K562 (cell line): ENCODE data around the gene ZKSCAN3. TPM values are rescaled to one million over a fixed set of nuclear protein-coding genes. Genes with fewer than 3 reads are reported as not detected.
A peak's percentile ranks its signal among the peaks of the same experiment; 100 is the strongest.

ENCODE experiments used
- CREB3 ChIP-seq: fragments of 450-650 bp; conservative IDR thresholded peaks from 2 replicates; pipeline ENCODE4 v1.6.1; 2016; ENCODE audit warnings: missing genetic modification characterization, low read depth, mild to moderate bottlenecking, missing compliant biosample characterization, moderate library complexity
- CXXC5 ChIP-seq: fragments of 250-450 bp; sonication (Bioruptor Pico); IDR thresholded peaks from 2 replicates; pipeline ENCODE4 v1.8.0; 2022; ENCODE audit warnings: inconsistent platforms, mild to moderate bottlenecking, moderate library complexity
- DLX4 ChIP-seq: fragments of 250-450 bp; sonication (Bioruptor Pico); IDR thresholded peaks from 2 replicates; pipeline ENCODE4 v1.6.1; 2021; ENCODE audit warnings: mild to moderate bottlenecking
- EGR1 ChIP-seq: fragments of 450-650 bp; conservative IDR thresholded peaks from 2 replicates; pipeline ENCODE4 v1.6.1; 2017; ENCODE audit warnings: mild to moderate bottlenecking
- FOXA1 ChIP-seq: fragments of 450-650 bp; IDR thresholded peaks from 2 replicates; pipeline ENCODE4 v1.6.1; 2016; ENCODE audit warnings: mild to moderate bottlenecking, borderline replicate concordance
- FOXP4 ChIP-seq: sonication (generic); formaldehyde crosslinking; IDR thresholded peaks from 2 replicates; pipeline ENCODE4 v1.8.0; 2022; ENCODE audit warnings: mild to moderate bottlenecking, missing genetic modification reagents, borderline replicate concordance
- HIVEP1 ChIP-seq: fragments of 250-450 bp; sonication (Bioruptor Pico); IDR thresholded peaks from 2 replicates; pipeline ENCODE4 v1.4.0; 2020; ENCODE audit warnings: mild to moderate bottlenecking
- HOXB6 ChIP-seq: fragments of 250-450 bp; sonication (Bioruptor Pico); IDR thresholded peaks from 2 replicates; pipeline ENCODE4 v1.5.1; 2022; ENCODE audit warnings: mild to moderate bottlenecking, borderline replicate concordance
- HSF4 ChIP-seq: fragments of 250-450 bp; sonication (Bioruptor Pico); IDR thresholded peaks from 2 replicates; pipeline ENCODE4 v2.1.2; 2022; ENCODE audit warnings: mild to moderate bottlenecking, moderate library complexity, borderline replicate concordance
- MAZ ChIP-seq, 2 experiments: fragments of 450-650 bp in 1 of 2; sonication (generic) in 1 of 2; formaldehyde crosslinking; IDR thresholded peaks in 1 of 2; conservative IDR thresholded peaks in 1 of 2; 2 replicates each; pipeline versions ENCODE4 v1.4.0 to v1.5.0; 2020; ENCODE audit warnings: mild to moderate bottlenecking in 1 of 2, missing genetic modification reagents in 1 of 2
- THRA ChIP-seq: fragments of 450-650 bp; IDR thresholded peaks from 2 replicates; pipeline ENCODE4 v1.6.1; 2017; ENCODE audit warnings: mild to moderate bottlenecking, moderate library complexity
- USF1 ChIP-seq: sonication (generic); formaldehyde crosslinking; IDR thresholded peaks from 2 replicates; pipeline ENCODE4 v1.9.0; 2022; ENCODE audit warnings: mild to moderate bottlenecking, missing genetic modification reagents
- ZHX1 ChIP-seq: fragments of 150-350 bp; conservative IDR thresholded peaks from 2 replicates; pipeline ENCODE4 v1.6.1; 2014; ENCODE audit warnings: low read length
- ZMIZ1 ChIP-seq, 2 experiments: fragments of 150-350 bp in 1 of 2; IDR thresholded peaks; 2 replicates each; pipeline ENCODE4 v1.6.1; 2012 to 2016; ENCODE audit warnings: low read depth in 2 of 2, low read length in 2 of 2, mild to moderate bottlenecking in 1 of 2, moderate library complexity in 1 of 2
- polyA plus RNA-seq, 8 experiments: library from polyadenylated mRNA; depleted of rRNA in 4 of 8; stranded (reverse) in 5 of 8; unstranded in 3 of 8; fragments of >200 nt; fragmentation: Nextera tagmentation in 2 of 8; fragmentation: Illumina TruSeq in 1 of 8; extraction: Ambion mirVana in 2 of 8; extraction: Trizol in 1 of 8; gene quantifications; 2 replicates each; pipeline versions ENCODE4 v1.2.1 to v1.2.3, GENCODE V29; 2011 to 2014; ENCODE audit warnings: inconsistent platforms in 1 of 8, missing spikeins in 1 of 8
- total RNA-seq, 7 experiments: library from RNA; depleted of rRNA in 6 of 7; stranded (reverse); fragments of >200 nt in 6 of 7; fragmentation: Illumina TruSeq in 2 of 7; extraction: Trizol in 2 of 7; gene quantifications; 2 replicates each; pipeline versions ENCODE4 v1.2.1 to v1.2.3, GENCODE V29; 2011 to 2021; ENCODE audit warnings: low replicate concordance in 1 of 7

Gene ZKSCAN3
- total and polyA plus RNA-seq, 9 of the 15 experiments (the other 6 are each of a cell fraction or from before 2014, with no cell fraction given): 3.0 to 12.4 (median 10.2) TPM

GRCh38 chr6:28335040-28335563 is 14.6 kb upstream of the ZKSCAN3 start (continued):
- no peak for TF ChIP-seq HOXB6 (CRISPR knock-in tag)
- no peak for TF ChIP-seq THRA
- no peak for TF ChIP-seq HIVEP1 (CRISPR knock-in tag)
- TF ChIP-seq DLX4 (CRISPR knock-in tag): no peak
- TF ChIP-seq USF1 (CRISPR knock-in tag): no peak
- no peak for TF ChIP-seq HSF4 (CRISPR knock-in tag)
- TF ChIP-seq FOXP4 (CRISPR knock-in tag): no peak
- TF ChIP-seq ZHX1: 0 out of 2 replicates have a peak, but pooled peaks have one; percentile 24
- peak; percentile 55; the same call in 1 of the 2 replicates for TF ChIP-seq CREB3 (tag)
- peak in 1 of 2 experiments; percentile 96; a peak in 2 of 4 replicates for TF ChIP-seq ZMIZ1 (IDR thresholded peaks at IDR 0.05; ENCODE audit: low read depth in 2 of 2, low read length in 2 of 2)
- peak; percentile 87 for TF ChIP-seq CXXC5
- no peak for TF ChIP-seq FOXA1
- peak; percentile 82 for TF ChIP-seq EGR1
- TF ChIP-seq MAZ (CRISPR knock-in tag; conservative IDR thresholded peaks at IDR 0.05 in 1 of 2, IDR thresholded peaks at IDR 0.05 in 1 of 2): peak in 1 of 2 experiments; percentile 71; a peak in 3 of 4 replicates
